Measurements from ENCODE around the gene DKK3.
"Not testable (repeated sequence)": the region's sequence is repeated elsewhere in the genome, so short reads cannot be mapped to it uniquely, and the experiment has no call there.

DKK3 gene

DNA sequence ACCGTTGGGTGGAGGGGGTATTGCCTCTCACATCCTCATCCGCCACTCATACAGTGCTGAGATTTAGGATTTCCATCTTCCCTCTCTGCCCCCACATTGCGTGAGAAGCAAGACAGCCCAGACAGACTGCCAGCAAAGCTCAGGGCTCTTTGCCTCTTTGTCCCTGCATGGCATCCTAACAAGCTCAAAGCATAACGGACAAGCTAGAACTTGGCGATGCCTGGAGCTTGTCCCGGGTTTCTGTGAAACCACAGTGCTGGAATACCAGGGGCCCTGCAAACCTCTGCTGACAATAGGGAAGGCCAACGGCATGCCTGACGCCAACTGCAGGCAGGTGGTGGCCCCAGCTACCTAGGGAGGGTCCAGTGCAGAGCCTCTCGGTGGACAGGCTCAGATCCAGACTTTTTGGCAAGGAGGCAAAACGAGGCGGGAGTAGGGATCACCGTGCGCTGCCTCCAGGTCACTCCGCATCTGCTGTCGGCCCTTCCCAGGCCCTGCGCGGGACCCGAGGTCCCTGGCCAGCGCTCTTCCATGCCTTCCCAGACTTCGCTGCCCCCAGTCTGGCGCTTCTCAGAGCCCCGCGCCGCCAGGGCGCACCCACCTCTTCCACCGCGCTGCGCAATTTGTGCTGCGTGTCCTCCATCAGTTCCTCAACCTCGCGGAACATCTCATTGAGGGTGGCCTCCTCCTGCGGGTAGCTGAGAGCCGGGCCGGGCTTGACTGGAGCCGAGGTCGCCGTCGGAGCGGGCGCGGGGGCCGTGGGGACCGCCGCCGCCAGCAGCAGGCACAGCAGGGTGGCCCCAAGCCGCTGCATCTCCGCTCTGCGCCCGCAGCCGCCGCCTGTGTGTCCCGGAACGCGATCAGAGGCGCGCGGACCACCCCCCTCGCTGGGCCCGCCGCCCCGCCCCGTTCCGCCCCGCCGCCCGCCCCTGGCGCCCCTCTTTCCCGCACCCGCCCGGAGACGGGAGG, at the start of gene DKK3:
Gene DKK3, minus strand, starts transcription at position 858 of the 969 bp plus-strand sequence. Its CDS starts 44 bp downstream, at position 814.
- DNase-seq = peak; percentile 42

DNA sequence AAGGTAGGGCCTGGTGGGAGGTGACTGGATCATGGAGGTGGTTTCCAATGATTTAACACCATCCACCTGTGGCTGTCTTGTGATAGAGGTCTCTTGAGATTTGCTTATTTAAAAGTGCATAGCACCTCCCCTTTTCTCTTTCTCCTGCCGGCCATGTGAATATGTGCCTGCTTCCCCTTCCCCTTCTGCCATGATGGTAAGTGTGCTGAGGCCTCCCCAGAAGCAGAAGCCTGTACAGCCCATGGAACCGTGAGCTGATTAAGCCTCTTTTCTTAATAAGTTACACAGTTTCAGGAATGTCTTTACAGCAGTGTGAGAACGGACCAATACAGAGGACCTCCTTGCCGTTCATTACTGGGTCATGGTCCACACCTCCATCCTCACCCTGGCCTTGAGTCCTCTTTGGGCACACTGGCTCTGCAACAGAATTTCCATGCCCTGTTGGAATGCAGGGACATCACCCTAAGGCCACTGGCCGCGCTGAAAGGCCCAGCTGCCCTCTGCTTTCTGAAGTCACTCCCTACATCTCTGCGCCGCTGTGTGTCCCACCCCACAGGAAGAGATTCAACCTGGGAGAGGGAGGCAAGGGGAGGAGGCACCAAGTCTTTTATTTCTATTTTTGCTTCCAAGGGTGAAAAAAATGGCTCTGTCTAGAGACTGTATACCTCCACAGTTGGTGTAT, 49.0 kb upstream of the DKK3 start:
- DNase-seq = no peak

DNA sequence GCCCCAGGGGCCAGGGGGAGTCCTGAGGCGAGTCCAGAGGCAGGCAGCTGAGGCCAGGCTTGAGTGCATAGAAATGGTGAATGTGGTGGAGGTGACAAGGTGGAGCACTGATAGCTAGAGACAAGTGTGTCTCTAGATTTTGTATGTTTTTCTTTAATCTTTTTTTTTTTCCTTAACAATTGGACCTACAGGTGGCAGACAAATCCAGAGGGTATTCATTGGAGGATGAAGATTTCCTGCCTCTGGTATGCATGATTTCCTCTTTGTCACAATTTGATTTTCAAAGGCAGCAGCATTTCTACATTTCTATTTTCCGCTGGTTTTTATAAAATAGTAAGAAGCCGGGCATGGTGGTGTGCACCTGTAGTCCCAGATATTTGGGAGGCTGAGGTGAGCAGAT, 47.7 kb upstream of the DKK3 start:
- no peak for DNase-seq

- DNase-seq = no peak
Measured at GRCh38 chr11:12053606-12054361, 45.4 kb upstream of the DKK3 start.

GRCh38 chr11:12052676-12053605, 44.5 kb upstream of the DKK3 start:
- DNase-seq = no peak

DNA sequence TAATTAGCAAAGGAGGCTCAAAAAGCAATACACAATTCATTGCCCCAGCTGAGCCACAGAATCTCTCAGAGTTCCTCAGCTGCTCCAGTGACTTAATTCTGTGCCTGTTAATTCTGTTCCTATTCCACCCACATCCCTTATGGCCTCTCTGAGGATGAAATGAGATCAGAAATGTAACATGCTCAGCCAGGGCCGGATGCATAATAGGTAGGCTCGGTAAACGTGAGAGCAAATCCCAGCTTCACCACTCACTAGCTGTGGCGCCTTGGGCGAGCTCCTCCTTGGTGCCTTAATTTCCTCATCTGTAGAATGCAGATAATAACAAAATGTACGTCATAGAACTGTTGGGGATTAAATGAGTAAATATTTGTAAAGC, 42.8 kb upstream of the DKK3 start:
- no peak for DNase-seq

DNA sequence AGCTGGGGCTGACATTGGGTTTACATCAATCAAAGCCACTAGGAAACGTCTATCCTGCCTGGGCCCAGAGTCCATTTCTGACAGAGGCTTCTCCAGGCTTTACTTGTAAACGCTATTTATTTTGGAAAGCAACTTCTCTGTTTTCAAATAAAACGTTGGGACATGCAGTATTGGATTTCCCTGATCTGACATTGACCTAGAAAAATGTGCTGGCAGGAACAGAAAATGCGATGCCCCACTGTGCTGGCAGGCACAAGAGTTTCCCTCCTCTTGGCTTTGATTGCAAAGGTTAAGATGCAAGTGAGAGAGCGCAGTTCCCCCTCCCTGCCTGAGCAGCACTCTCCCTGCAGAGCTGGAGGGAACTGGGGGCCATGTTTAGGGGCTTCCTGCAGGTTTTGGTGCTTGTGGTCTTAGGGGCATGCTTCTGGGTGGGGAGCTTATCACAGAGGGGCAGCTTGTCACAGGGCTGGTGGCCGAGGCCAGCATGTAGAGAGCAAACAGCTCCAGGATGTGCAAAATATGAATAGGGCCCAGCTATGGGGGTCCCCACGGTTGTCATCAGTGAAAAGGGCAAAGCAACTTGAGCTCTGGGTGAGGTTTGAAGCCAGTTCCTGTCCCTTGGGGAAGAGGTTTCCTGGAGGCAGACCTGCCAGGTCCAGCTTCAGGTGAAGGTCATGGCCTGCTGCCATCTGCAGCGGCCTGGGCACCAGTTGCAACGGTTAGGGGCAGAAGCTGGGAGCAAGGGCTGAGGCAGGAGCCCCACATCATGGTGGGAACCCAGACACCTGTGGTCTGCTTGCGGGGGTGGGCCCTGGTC, 42.3 kb upstream of the DKK3 start:
- DNase-seq = no peak

GRCh38 chr11:12048936-12049790, 40.7 kb upstream of the DKK3 start:
- no peak for DNase-seq

- no peak for DNase-seq
Measured at GRCh38 chr11:12046636-12047236, 38.3 kb upstream of the DKK3 start.

GRCh38 chr11:12045914-12046635, 37.6 kb upstream of the DKK3 start:
- DNase-seq = no peak

DNA sequence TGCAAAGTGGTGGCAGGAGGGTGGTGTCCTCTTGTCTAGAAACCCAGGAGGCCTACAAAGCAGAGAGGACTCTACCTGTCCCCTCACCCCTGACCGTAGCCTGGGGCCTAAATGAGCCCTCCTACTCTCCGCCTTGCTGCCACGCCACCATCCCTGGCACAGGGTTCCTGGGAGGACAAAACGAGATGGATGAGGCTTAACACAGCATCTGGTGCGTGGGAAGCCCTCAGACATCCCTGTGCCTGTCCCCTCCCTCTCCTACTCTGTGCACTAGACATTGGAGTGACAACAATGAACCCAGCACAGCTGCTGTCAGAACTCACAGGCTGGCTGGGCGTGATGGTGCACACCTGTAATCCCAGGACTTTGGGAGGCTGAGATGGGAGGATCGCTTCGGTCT, 36.4 kb upstream of the DKK3 start:
- DNase-seq = no peak

GRCh38 chr11:12043959-12044791, 35.7 kb upstream of the DKK3 start:
- peak; percentile 85 for DNase-seq

DNA sequence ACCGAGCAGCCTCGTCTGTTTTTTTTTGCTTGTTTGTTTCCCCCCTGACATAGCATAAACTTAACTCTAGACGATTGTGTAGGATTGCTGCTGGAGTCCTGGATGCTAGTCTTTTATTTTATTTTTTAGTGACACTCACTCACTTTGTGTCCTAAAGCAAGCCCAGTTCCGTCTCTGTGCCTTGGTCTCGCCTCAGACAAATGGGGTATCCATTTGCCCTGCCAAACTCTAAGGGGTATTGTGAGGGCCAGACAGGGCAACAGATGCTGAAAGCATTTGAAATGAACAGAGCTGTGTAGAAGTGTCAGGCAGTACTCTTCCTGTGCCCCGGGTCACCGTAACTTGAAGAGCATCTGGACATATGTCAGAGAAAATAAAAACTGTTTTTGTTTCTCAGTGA, 34.8 kb upstream of the DKK3 start:
- no peak for DNase-seq

GRCh38 chr11:12042215-12042676, 33.8 kb upstream of the DKK3 start:
- no peak for DNase-seq

DNA sequence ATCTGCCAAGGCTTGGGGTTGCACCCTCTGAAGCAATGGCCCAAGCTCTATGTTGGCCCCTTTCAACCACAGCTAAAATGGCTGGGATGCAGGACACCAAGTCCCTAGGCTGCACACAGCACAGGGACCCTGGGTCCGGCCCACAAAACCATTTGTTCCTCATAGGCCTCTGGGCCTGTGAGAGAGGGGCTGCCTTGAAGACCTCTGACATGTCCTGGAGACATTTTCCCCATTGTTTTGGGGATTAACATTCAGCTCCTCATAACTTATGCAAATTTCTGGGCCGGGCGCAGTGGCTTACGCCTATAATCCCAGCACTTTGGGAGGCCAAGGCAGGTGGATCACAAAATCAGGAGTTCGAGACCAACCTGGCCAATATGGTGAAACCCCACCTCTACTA, 32.3 kb upstream of the DKK3 start:
- DNase-seq = not testable (repeated sequence)

DNA sequence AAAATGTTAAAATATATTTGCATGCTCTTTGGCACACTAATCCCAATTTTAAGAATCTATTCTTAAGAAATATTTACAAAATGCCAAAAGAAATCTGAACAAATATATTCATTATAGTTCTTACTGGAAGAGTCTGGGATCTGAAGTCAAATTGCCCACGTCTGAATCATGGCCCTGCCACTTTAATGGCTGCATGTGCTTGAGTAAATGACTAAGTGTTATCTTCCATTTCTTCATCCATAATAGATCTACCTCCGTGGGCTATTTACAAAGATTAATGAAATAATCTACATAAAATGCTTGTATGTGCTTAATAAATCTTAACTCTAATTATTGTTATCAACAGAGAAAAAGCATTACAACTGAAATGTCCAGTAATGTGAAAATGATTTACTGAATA, 24.5 kb upstream of the DKK3 start:
- no peak for DNase-seq

- no peak for DNase-seq
Measured at GRCh38 chr11:12031856-12032544, 23.6 kb upstream of the DKK3 start.
